Osteoblast (primary cell): ENCODE data around the gene GADD45B. TPM values are rescaled to one million over a fixed set of nuclear protein-coding genes. Genes with fewer than 3 reads are reported as not detected.
"Not testable (repeated sequence)": the region's sequence is repeated elsewhere in the genome, so short reads cannot be mapped to it uniquely, and the experiment has no call there.

Experiments used
- DNase-seq: peaks from one replicate; pipeline ENCODE4 v3.0.0; 2011; ENCODE audit warnings: low spot score, mixed read lengths; ENCODE audit not compliant: insufficient read length; ENCODE audit errors: missing footprints
- H2AFZ ChIP-seq: 2 replicates; pipeline ENCODE4 v1.6.0; 2011; ENCODE audit warnings: mild to moderate bottlenecking, low read length
- H3K27ac ChIP-seq: 2 replicates; pipeline ENCODE4 v1.5.1; 2011; ENCODE audit warnings: mild to moderate bottlenecking, low read depth, low read length, moderate library complexity
- H3K27me3 ChIP-seq: 2 replicates; pipeline ENCODE4 v1.6.0; 2012; ENCODE audit warnings: mild to moderate bottlenecking, control low read depth, inconsistent platforms, low read length, moderate library complexity; ENCODE audit not compliant: insufficient read depth
- H3K36me3 ChIP-seq: 2 replicates; pipeline ENCODE4 v1.5.1; 2011; ENCODE audit warnings: mild to moderate bottlenecking, low read length, control low read depth, moderate library complexity; ENCODE audit not compliant: insufficient read depth
- H3K4me1 ChIP-seq: 2 replicates; pipeline ENCODE4 v1.5.1; 2011; ENCODE audit warnings: mild to moderate bottlenecking, low read length, control low read depth, moderate library complexity; ENCODE audit not compliant: insufficient read depth
- H3K4me2 ChIP-seq: 2 replicates; pipeline ENCODE4 v1.6.0; 2011; ENCODE audit warnings: mild to moderate bottlenecking, low read length; ENCODE audit not compliant: insufficient read depth
- H3K4me3 ChIP-seq: fragments of 200-600 bp; sonication (generic); 3 replicates; pipeline ENCODE4 v1.5.1; 2012; ENCODE audit warnings: mild to moderate bottlenecking, low read length, inconsistent platforms; ENCODE audit not compliant: insufficient read depth
- H3K79me2 ChIP-seq: 2 replicates; pipeline ENCODE4 v1.6.0; 2012; ENCODE audit warnings: mild to moderate bottlenecking, low read length, control low read depth, inconsistent platforms; ENCODE audit not compliant: insufficient read depth
- H3K9me3 ChIP-seq: 2 replicates; pipeline ENCODE4 v1.5.1; 2011; ENCODE audit warnings: low read depth, low read length, control low read depth
- H4K20me1 ChIP-seq: 2 replicates; pipeline ENCODE4 v1.6.0; 2012; ENCODE audit warnings: mild to moderate bottlenecking, low read length, control low read depth; ENCODE audit not compliant: insufficient read depth
- CTCF ChIP-seq: IDR thresholded peaks from 2 replicates; pipeline ENCODE4 v1.5.1; 2011; ENCODE audit warnings: mild to moderate bottlenecking, low read depth, low read length, moderate library complexity; ENCODE audit errors: extremely low read depth
- total RNA-seq: library from RNA; depleted of rRNA; stranded (reverse); fragments of >200 nt; gene quantifications from 2 replicates; pipeline ENCODE4 v1.2.3, GENCODE V29; 2012

Gene GADD45B
- total RNA-seq, 1 donor = 46.3 TPM

GRCh38 chr19:2500156-2500555, 24.2 kb downstream of the GADD45B start:
- Histone ChIP-seq H3K4me2 (no peak overlapping the region), H4K20me1 (no peaks in the 10 kb centered on the region), H3K79me2 (no peaks in the 10 kb centered on the region), H3K4me3 (no peak overlapping the region), H3K36me3 (no peaks in the 10 kb centered on the region), H3K4me1 (peaks cover 19% of the 10 kb centered on the region), H3K27ac (no peak overlapping the region), H2AFZ (no peak overlapping the region), H3K27me3 (no peaks in the 10 kb centered on the region), H3K9me3 (no peaks in the 10 kb centered on the region)
- TF ChIP-seq CTCF = no peak
- no peak for DNase-seq

DNA sequence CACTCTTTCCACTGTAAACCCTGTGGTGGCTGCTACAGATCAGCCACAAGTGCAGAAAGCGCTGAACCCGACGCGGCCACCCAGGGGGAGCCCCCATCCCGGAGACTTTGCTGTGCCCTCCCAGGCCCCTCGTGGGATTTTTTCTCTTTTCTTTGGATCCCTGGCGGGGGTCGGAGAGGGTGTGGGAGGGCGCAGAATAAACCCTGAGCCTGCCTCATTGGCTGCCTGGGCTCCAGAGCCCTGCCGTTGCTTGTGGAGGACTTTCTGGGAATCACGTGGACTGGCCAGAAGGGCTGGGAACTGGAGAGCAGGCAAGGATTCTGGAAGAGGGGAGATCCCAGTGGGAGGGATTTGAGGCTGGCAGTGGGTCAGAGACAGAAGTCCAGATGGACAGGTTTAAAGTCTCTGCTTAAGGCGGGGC, 24.9 kb downstream of the GADD45B start:
- Histone ChIP-seq H3K27ac (no peak overlapping the region), H3K27me3 (no peaks in the 10 kb centered on the region), H3K9me3 (no peaks in the 10 kb centered on the region), H3K79me2 (no peaks in the 10 kb centered on the region), H3K36me3 (no peaks in the 10 kb centered on the region), H3K4me2 (no peak overlapping the region), H3K4me1 (peaks cover 12% of the 10 kb centered on the region), H3K4me3 (no peak overlapping the region), H2AFZ (peak overlapping the region; percentile 62), H4K20me1 (no peaks in the 10 kb centered on the region)
- peak; percentile 63 for DNase-seq
- no peak for TF ChIP-seq CTCF

GRCh38 chr19:2503521-2504109, 27.7 kb downstream of the GADD45B start:
- no peaks in the 10 kb centered on the region for H3K36me3 ChIP-seq
- peak; percentile 94 for DNase-seq
- no peaks in the 10 kb centered on the region for H3K79me2 ChIP-seq
- peaks cover 16% of the 10 kb centered on the region for H3K4me1 ChIP-seq
- no peaks in the 10 kb centered on the region for H4K20me1 ChIP-seq
- peak overlapping the region; percentile 1 for H3K4me2 ChIP-seq
- H2AFZ ChIP-seq = peak overlapping the region; percentile 17
- TF ChIP-seq CTCF = no peak
- no peak overlapping the region for H3K4me3 ChIP-seq
- peak overlapping the region; percentile 64 for H3K27ac ChIP-seq
- H3K27me3 ChIP-seq = no peaks in the 10 kb centered on the region
- no peaks in the 10 kb centered on the region for H3K9me3 ChIP-seq

DNA sequence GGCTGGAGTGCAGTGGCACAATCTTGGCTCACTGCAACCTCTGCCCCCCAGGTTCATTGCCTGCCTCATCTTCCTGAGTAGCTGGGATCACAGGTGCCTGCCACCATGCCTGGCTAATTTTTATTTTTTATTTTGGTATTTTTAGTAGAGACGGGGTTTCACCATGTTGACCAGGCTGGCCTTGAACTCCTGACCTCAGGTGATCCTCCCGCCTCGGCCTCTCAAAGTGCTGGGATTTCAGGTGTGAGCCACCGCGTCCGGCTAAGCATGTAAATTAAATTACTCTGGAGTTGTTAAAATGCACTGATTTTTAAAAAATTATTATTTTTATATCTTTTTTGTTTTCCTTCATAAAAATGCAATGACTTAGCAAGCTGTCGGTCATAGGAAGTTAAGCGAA, 30.7 kb downstream of the GADD45B start:
- H3K36me3 ChIP-seq, H3K79me2 ChIP-seq, H3K27me3 ChIP-seq, DNase-seq, H4K20me1 ChIP-seq, H3K9me3 ChIP-seq: not testable (repeated sequence)
- peaks cover 16% of the 10 kb centered on the region for H3K4me1 ChIP-seq
- peak overlapping the region; percentile 93 for H3K4me2 ChIP-seq
- peak overlapping the region; percentile 72 for H3K27ac ChIP-seq
- H2AFZ ChIP-seq = peak overlapping the region; percentile 93
- H3K4me3 ChIP-seq = peak overlapping the region; percentile 61
